GM19467 (cell line): ENCODE data around the gene GSG1L.

Experiments
- ATAC-seq: cut with Tn5 transposase; IDR thresholded peaks from one replicate; pipeline ENCODE4 v1.9.1; 2021; ENCODE audit warnings: mild to moderate bottlenecking, moderate library complexity; ENCODE audit not compliant: unreplicated experiment

Gene GSG1L

DNA sequence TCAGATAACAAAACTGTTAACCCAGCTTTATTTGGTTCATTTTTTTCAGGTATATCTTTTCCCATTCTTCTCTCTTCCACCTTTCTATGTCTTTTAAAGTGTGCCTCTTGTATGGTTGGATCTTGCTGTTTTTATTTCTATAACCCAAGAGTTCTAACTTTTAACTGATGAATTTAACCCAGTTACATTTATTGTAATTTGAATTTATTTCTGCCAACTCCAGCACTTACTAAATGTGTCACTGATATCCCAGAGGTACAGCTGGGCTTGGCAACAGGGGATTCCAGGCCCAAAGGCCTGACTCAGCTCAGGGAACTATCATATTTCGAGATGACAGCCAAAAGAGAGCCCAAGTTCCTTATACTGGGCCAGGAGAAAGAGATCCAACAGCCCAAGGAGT lies 200.1 kb downstream of the GSG1L start:
- ATAC-seq: no peak

DNA sequence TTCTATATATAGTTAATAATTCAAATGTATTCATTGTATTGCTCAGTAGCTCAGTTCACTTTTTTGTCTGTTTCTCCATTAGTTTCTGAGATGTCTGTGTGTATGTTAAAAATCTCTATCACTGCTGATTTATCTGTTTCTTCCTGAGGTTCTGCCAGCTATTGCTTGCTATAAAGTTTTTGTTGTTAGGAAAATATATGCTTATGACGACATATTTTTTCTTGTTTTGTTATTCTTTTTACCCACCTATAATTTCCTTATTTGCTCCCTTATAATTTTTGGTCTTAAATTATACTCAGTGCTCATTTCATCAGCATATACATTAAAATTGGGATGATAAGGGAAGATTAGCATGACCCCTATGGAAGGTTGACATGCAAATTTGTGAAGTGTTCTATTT lies 200.6 kb downstream of the GSG1L start:
- no peak for ATAC-seq

DNA sequence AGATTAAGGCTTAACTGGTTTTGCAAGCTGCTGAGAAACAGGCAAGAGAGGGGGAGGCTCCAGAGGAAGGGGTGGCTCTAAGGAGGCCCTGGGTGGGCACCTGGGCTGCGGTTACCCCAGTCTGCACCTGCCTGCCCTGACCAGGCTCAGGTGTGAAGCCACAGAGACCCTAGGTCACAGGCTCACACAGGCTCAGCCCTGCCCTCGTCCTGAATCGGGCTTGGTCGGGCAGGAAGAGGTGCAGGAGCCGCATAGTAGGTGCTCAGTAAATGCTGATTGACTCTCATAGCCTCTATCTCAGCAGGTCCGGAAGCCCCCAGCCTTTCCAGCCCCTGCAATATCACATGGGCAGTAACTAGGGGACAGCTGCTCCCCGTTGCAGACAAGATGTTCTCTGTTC lies 203.4 kb downstream of the GSG1L start:
- no peak for ATAC-seq

DNA sequence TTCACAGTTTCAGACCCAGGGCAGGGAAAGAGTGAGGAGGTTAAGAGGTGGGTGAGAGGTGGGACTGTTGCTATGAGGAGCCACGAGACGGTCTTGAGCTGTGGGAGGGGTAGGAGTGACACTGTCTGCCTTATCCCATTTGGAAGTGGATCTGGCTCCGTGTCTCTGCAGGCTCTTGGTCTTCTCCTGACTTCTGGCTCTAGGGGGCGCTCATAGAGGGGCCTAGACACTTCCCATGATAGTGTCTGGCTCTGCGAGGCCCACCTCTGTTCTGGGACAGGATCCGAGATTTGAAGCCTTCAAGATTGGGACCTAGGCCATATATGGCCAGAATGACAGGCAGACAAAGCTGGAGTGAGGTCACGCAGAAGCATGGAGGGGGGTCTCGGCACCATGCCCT lies 204.5 kb downstream of the GSG1L start:
- ATAC-seq: no peak

DNA sequence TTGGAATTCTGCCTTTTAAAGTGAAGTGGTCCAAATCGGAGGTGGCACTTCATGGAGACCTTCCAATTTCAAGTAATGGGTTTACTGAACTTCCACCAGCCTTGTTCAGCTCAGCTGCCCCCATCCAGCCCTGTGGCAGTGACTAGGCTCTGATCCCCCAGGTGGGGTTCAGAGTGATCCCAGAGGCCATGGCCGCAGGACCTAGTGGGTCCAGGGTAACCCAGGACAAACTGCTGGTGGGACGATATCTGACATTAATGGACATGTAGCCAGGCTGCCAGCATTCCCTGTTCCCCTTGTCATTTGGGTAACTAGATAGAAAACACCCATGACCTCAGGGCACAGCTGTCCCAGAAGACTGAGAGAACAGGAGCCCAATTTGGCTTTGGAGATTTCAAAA lies 209.9 kb downstream of the GSG1L start:
- no peak for ATAC-seq

DNA sequence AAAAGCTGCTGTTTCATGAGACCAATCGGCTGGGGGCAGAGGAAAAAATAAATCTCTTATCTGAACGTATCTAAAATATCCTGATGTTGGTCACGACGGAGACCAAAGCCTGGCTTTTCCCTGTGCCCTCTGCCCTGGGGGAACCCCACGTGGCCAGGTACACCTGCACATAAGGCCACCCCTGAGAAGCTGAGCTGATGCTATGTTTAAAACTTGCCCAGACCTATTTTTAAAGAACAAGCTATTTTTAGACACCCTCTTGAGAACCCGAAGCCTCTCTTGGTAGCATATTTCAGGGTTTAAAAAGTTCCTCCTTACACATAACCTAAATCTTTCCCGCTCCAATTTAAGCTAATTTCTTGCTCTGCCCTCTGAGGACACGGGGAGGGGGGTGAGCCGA lies 210.4 kb downstream of the GSG1L start:
- no peak for ATAC-seq

DNA sequence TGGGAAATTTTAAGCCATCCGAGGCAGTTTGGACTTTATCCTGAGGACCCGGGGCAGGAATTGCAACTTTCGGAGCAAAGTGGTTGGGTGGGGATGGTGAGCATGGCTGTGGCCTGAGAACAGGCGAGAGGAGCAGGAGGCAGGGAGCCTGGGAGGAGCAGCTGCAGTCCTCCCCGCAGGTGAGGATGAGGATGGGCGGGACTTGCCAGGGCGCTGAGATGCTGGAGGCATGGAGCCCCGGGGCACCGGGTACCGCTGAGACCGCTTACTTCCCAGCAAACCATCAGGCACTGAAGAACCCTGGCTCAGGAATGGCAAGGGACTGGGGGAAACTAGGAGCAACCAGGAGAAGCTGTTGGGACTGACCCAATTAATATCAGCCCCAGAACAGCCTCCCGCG lies 210.8 kb downstream of the GSG1L start:
- no peak for ATAC-seq

DNA sequence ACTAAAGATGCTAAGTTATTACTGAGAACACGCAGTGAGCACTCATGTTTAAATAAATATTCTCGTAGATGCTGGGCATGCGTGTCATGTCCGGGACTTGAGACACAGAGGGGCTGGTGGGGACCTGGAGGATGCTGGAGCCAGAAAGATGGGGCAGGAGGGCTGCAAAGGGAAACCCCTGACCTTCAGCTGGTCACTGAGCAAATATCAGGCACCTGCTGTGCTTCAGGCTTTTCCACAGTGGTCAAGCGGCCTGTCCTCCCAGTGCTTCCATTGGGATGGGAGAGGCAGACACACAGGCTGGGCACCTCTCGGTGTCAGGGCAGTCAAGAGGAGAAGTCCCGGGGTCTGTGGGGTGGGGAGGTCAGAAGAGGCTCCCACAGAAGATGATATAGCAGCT lies 211.4 kb downstream of the GSG1L start:
- no peak for ATAC-seq

DNA sequence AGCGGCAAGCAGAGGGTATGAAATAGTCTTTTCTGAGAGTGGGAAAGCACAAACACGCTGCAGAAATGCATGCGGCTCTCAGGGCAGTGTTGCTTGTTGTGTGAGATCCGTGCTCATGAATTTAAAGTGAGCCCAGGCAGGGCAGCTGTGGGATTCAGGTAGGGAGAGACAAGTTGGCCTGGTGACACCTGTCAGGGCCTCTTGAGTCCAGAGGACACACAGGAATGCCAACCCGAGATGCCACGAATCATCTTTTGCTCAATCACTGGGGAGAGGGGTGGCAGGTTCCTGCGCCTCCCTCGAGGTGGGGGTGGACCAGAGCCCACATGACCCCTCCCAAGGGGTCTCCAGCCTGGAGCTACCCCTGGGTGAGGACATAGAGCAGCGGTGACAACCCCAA lies 211.9 kb downstream of the GSG1L start:
- no peak for ATAC-seq

DNA sequence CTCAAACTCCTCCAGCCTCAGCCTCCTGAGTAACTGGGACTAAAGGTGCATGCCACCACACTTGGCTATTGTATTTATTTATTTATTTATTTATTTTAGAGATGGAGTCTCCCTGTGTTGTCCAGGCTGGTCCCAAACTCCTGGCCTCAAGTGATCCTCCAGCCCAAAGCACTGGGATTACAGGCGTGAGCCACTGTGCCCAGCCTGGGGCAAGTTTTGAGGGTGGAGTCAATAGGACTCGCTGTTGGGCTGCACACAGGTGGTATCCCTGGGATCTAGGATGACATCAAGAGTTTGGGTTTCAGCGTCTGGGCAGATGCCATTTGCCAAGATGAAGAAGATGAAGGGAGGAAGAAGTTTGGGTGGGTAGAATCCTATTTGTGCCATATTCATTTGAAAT lies 213.9 kb downstream of the GSG1L start:
- ATAC-seq: no peak

DNA sequence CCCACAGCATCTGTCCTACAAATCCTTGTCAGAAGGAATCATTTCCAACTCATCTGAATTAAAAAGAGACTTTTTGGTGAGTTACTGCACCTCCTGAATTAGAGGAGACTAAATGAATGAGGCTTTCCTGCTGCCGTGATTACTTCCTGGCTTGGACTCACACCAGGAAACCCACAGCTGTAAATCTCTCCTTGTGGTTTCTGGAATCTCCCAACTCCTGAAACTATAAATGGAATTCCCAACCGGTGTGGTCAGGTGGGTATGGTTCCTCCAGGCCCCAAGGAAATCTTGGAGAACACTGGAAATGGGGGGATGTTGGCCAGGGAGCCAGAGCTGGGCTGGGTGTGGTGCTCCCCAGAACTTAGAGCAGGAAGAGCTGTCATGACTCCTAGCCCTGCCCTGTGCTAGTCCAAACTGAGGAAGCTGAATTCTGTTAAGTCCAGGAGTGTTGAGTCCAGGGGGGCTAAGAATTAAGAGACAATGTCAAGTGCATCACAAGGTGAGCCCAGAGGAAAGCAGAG lies 216.4 kb downstream of the GSG1L start:
- ATAC-seq: no peak

DNA sequence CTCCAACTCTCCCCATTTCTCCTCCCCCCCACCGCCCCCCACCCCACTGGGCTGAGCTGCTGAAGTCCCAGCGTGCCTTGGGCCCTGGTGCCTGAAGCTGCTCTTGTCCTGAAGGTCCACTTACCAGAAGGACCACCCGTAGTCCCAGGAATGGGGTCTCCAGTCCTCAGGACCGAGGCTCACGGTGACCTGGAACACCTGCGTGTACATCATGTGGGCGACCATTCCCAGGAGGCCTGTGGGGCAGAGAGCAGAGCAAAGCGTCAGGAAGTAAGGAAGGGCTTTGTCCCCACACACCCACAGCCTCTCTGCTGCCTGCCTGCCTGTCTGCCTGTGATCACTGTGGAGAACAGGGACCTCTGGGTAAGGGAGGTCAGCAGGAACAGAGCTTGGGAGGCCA lies 218.7 kb downstream of the GSG1L start:
- no peak for ATAC-seq

DNA sequence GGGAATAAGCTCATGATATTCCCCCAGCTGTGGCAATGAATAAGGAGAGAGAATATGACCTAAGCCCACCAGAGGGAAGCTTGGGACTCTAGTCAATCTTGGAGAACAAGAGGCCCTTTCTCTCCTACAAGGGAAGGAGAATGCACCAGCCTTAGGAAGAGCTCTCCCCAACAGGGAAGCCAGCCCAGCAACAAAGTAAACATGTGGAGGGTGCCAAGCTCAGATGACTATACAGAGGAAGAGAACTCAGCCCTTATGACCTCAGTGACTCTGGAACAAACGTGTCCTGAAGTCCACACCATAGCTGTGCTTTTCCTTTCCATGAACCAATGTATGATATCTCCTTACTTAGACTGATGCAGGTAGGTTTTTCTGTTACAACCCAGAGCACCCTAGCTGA lies 219.7 kb downstream of the GSG1L start:
- ATAC-seq: no peak

DNA sequence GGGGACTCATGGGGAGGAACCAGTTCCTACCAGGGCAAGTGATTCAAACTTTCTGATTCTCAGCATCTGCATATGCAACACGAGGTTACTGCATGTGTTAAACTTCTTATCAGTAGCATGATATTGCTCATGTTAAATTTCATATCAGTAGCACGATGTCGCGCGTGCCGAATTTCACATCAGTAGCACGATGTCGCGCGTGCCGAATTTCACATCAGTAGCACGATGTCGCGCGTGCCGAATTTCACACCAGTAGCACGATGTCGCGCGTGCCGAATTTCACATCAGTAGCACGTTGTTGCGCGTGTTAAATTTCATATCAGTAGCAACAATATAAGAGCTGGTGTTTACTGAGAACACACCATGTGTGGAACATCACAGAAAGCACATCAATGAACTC lies 221.6 kb downstream of the GSG1L start:
- ATAC-seq: no peak

DNA sequence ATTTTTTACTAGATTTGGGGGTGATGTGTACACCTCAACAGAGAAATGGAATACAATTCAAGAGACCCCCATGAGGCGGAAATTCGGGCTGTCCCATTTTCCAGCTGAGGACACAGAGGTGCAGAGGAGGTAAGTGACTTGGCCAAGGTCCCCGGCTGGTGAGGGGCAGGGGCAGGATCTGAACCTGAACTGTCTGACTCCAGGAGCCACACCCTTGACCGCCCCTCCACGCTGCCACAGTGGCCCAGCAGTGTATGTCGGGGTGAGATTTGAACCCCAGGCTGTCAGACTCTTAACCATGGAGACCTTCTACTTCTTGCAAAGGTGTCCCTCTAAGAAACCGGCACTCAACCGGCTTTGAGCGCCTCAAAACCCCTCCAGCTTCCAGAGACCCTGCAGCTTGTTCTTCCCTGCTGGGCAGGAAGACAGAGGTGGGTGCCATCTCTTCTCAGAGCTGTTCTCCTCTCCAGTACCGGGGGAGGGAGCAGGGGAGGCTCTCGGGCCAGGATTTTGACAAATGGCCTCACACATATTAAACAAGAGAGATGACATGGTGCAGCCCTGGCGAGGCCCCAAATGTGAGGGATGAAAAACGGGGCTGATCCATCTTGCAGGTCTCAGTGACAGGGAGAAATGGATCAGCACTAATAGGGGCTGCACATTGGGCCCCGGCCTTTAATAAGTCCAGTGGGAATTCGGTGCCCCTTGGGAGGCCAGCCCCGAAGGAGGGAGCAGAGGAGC lies 222.3 kb downstream of the GSG1L start:
- ATAC-seq: no peak

DNA sequence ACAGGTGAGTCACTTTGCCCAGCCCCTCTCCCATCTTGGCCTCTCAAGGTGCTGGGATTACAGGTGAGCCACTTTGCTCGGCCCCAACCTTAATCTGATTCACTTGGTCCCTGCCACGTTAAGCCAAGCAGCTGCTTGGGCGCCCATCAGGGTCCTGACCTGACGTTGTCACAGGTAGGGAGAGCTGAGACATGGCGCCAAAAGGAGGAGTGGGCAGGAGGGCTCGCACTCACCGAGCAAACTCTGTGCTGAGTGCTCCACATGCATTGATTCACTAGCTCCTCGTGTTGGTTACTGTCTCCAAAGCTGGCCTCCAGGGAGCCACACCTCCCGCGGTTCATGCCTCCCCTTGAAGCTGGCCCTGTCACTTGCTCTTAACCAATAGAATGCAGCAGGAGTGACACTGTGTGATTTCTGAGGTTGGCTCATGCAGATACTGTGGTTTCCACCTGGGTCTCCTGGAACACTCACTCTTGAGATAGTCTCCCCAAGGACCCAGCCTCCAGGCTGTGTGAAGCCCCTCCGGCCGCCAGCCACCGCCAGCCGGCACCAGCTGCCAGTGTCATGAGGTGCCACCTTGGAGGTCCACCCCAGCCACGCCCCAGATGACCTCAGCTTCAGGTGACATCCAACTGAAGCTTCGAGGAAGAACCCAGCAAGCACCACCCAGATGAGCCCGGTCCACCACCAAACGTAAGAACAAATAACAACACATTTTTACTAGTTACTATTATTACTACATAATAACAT lies 223.0 kb downstream of the GSG1L start:
- ATAC-seq: no peak

DNA sequence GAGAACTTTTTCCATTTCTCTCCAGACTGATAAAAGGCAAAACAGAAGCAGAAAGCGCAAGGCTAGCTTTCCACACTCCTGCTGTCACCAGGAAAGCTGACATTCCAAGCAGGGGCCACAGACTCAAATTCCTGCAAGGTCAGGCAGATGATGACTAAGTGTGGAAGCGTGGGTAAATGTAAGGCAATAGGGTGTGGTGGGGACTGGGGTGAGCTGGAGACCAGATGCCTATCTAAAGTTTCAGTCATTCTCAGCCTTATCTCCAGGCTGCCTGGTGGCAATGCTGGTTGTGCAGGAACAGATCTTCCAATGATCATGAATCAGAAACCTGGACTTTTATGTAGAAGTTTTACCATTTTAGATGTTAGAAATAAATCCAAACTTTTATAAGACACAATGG lies 224.1 kb downstream of the GSG1L start:
- ATAC-seq: no peak

DNA sequence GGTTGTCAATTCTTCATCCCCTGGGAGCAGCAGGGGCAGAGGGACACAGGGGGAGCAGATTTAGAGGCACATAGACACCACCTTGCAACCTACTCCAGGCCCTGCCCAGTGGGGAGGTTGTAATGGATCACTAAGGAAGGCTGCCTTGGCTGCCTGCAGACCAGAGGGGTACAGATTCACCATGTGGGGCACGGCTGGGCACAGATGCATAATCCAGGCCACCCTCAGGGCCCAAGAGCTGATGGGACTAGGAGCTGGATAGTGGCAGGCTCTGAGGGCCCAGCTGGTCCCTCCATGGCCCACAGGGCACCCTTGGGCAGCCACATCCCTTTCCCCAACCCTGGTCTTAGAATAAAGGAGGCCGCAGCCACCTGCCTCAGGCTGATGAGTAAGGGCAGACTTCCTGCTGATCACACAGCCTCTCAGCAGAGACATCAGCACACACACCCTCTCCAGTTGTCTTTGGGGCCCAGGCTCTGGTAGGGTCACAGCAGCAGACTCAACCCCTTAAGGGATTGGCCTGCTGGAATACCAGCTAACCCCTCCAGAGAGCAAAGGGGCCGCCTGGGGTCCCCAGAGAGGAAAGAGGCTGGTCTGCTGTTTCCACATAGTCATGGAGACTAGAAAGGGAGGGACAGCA lies 224.9 kb downstream of the GSG1L start:
- ATAC-seq: no peak

DNA sequence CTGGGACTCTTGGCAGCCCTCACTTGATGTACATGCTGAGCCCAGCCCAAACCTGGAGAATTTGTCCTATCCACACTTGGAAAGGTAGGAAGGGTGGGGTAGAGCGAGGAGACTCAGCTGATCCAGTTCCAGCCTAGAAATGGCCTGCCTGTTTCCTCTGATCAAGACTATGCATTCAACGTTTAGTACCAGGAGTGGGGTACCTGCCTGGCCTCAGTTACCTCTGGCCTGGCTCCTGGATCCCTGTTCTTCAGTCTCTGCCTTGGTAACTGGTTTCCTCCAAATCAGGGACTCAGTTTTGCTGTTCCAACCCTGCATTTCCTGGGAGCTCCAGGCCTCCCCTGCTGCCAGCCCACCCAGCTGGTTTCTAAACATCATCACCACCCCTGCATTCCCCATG lies 233.5 kb downstream of the GSG1L start:
- ATAC-seq: no peak

DNA sequence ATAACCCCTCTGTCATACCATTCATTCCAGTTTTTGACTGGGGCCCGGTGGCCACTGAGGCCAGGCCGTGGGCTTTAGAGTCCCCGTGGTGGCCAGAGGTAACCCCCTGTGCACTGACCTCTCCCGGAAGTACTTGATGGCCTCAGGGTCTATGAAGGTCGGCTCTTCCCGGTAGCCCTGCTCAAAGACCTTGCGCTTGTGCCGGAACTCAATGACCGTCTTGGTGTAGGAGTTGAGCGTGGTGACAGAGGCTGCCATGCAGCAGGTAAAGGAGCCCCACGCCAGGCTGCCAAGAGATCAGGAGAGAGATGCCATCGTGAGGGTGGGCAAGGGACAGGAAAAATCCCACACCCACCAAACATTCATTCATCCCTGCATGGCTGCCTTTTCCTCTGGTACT lies 234.8 kb downstream of the GSG1L start:
- ATAC-seq: no peak

DNA sequence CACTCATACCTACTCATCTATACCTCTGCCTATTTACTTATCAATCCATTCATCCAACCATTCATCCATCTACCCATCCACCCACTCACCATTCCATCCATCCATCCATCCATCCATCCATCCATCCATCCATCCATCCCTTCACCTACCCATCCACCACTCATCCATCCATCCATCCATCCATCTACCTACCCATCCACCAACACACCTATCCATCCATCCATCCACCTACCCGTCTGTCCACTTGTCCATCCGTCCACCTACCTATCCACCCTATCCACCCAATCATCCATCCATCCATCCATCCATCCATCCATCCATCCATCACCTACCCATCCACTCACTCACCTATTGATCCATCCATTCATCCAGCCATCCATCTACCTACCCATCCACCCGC lies 235.7 kb downstream of the GSG1L start:
- no peak for ATAC-seq

DNA sequence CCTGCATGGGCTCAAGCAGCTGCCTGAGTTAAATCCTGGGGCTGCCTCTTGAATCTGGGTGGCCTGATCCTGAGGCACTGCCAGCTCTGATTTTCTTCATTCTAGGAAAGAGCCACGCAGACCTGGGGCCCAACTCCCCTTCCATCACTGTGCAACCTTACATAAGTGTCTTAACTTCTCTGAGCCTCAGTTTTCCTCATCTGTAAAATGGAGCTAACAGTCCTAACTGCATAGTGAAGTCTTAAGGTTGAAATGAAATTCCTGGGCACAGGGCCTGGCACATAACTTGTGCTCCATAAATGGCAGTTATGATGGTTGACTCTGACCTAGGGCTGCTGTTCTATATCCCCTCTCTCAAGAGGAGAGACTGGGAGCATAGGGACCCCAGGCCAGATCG lies 236.6 kb downstream of the GSG1L start:
- ATAC-seq: no peak
